T-helper 1 cell treated with Interleukin-12 subunit alpha and Interleukin-12 subunit beta and Interleukin-4 antibody, amounts not matched to agents 30 μg/mL and 1 μg/mL, for 36 hours (primary cell): ENCODE measurements around the gene BICD2.
A peak's percentile ranks its signal among the peaks of the same experiment; 100 is the strongest.

Experiments
- H3K27ac Mint-ChIP-seq: one replicate; pipeline ENCODE4 v1.8.0; 2021; ENCODE audit warnings: mild to moderate bottlenecking, mixed read lengths
- H3K27me3 Mint-ChIP-seq: one replicate; pipeline ENCODE4 v1.8.0; 2021; ENCODE audit warnings: low read depth, mixed read lengths
- H3K36me3 Mint-ChIP-seq: one replicate; pipeline ENCODE4 v1.8.0; 2021; ENCODE audit warnings: low read depth, mixed read lengths
- H3K4me1 Mint-ChIP-seq: one replicate; pipeline ENCODE4 v1.8.0; 2021; ENCODE audit warnings: low read depth, mixed read lengths
- H3K4me3 Mint-ChIP-seq: one replicate; pipeline ENCODE4 v1.8.0; 2021; ENCODE audit warnings: mild to moderate bottlenecking, moderate library complexity, mixed read lengths
- H3K9me3 Mint-ChIP-seq: one replicate; pipeline ENCODE4 v1.8.0; 2021; ENCODE audit warnings: mixed read lengths

The BICD2 gene

GRCh38 chr9:92720807-92721535 lies 43.7 kb downstream of the BICD2 start:
- peaks cover 14% of the 10 kb centered on the region for H3K36me3 Mint-ChIP-seq
- H3K27ac Mint-ChIP-seq: no peak overlapping the region
- H3K4me1 Mint-ChIP-seq: peaks cover 3% of the 10 kb centered on the region
- no peaks in the 10 kb centered on the region for H3K27me3 Mint-ChIP-seq
- H3K9me3 Mint-ChIP-seq: no peaks in the 10 kb centered on the region
- H3K4me3 Mint-ChIP-seq: no peak overlapping the region

GRCh38 chr9:92720209-92720765 lies 44.3 kb downstream of the BICD2 start:
- H3K27ac Mint-ChIP-seq: no peak overlapping the region
- H3K36me3 Mint-ChIP-seq: peaks cover 14% of the 10 kb centered on the region
- H3K4me1 Mint-ChIP-seq: peaks cover 3% of the 10 kb centered on the region
- H3K9me3 Mint-ChIP-seq: no peaks in the 10 kb centered on the region
- no peak overlapping the region for H3K4me3 Mint-ChIP-seq
- no peaks in the 10 kb centered on the region for H3K27me3 Mint-ChIP-seq

- H3K9me3 Mint-ChIP-seq: no peaks in the 10 kb centered on the region
- no peak overlapping the region for H3K27ac Mint-ChIP-seq
- no peaks in the 10 kb centered on the region for H3K27me3 Mint-ChIP-seq
- H3K36me3 Mint-ChIP-seq: peaks cover 14% of the 10 kb centered on the region
- no peak overlapping the region for H3K4me3 Mint-ChIP-seq
- peaks cover under 1% of the 10 kb centered on the region for H3K4me1 Mint-ChIP-seq
Measured at GRCh38 chr9:92719028-92719647, 45.5 kb downstream of the BICD2 start.

- no peak overlapping the region for H3K27ac Mint-ChIP-seq
- H3K4me1 Mint-ChIP-seq: peaks cover under 1% of the 10 kb centered on the region
- no peak overlapping the region for H3K4me3 Mint-ChIP-seq
- H3K9me3 Mint-ChIP-seq: no peaks in the 10 kb centered on the region
- H3K27me3 Mint-ChIP-seq: no peaks in the 10 kb centered on the region
- H3K36me3 Mint-ChIP-seq: peaks cover 17% of the 10 kb centered on the region
Measured at GRCh38 chr9:92718086-92719001, 46.3 kb downstream of the BICD2 start.

- no peak overlapping the region for H3K4me3 Mint-ChIP-seq
- no peaks in the 10 kb centered on the region for H3K9me3 Mint-ChIP-seq
- peaks cover 7% of the 10 kb centered on the region for H3K4me1 Mint-ChIP-seq
- no peak overlapping the region for H3K27ac Mint-ChIP-seq
- no peaks in the 10 kb centered on the region for H3K27me3 Mint-ChIP-seq
- H3K36me3 Mint-ChIP-seq: peaks cover 22% of the 10 kb centered on the region
Measured at GRCh38 chr9:92717201-92718085, 47.2 kb downstream of the BICD2 start.

- H3K27ac Mint-ChIP-seq: no peak overlapping the region
- H3K36me3 Mint-ChIP-seq: peaks cover 26% of the 10 kb centered on the region
- no peaks in the 10 kb centered on the region for H3K27me3 Mint-ChIP-seq
- peaks cover 15% of the 10 kb centered on the region for H3K4me1 Mint-ChIP-seq
- H3K9me3 Mint-ChIP-seq: no peaks in the 10 kb centered on the region
- no peak overlapping the region for H3K4me3 Mint-ChIP-seq
Measured at GRCh38 chr9:92716557-92716956, 48.1 kb downstream of the BICD2 start.

GRCh38 chr9:92715488-92716231 lies 49.0 kb downstream of the BICD2 start:
- H3K9me3 Mint-ChIP-seq: no peaks in the 10 kb centered on the region
- H3K36me3 Mint-ChIP-seq: peaks cover 29% of the 10 kb centered on the region

GRCh38 chr9:92714787-92715487 lies 49.7 kb downstream of the BICD2 start:
- Mint-ChIP-seq H3K9me3 (no peaks in the 10 kb centered on the region), H3K4me3 (no peak overlapping the region), H3K36me3 (peaks cover 24% of the 10 kb centered on the region)

More at GRCh38 chr9:92715488-92716231, 49.0 kb downstream of the BICD2 start:
- H3K4me1 Mint-ChIP-seq: peaks cover 21% of the 10 kb centered on the region
- no peaks in the 10 kb centered on the region for H3K27me3 Mint-ChIP-seq
- H3K4me3 Mint-ChIP-seq: no peak overlapping the region
- no peak overlapping the region for H3K27ac Mint-ChIP-seq

GRCh38 chr9:92714016-92714415 lies 50.6 kb downstream of the BICD2 start:
- H3K4me1 Mint-ChIP-seq: peaks cover 21% of the 10 kb centered on the region
- no peaks in the 10 kb centered on the region for H3K27me3 Mint-ChIP-seq
- peaks cover 23% of the 10 kb centered on the region for H3K36me3 Mint-ChIP-seq
- H3K4me3 Mint-ChIP-seq: no peak overlapping the region
- H3K9me3 Mint-ChIP-seq: no peaks in the 10 kb centered on the region
- no peak overlapping the region for H3K27ac Mint-ChIP-seq

More at GRCh38 chr9:92714787-92715487, 49.7 kb downstream of the BICD2 start:
- no peaks in the 10 kb centered on the region for H3K27me3 Mint-ChIP-seq
- H3K4me1 Mint-ChIP-seq: peaks cover 21% of the 10 kb centered on the region
- H3K27ac Mint-ChIP-seq: no peak overlapping the region

- Mint-ChIP-seq H3K9me3 (no peaks in the 10 kb centered on the region), H3K36me3 (peaks cover 23% of the 10 kb centered on the region), H3K27ac (peak overlapping the region; percentile 46), H3K27me3 (no peaks in the 10 kb centered on the region), H3K4me1 (peaks cover 21% of the 10 kb centered on the region), H3K4me3 (no peak overlapping the region)
Measured at GRCh38 chr9:92713528-92713927, 51.1 kb downstream of the BICD2 start.

GRCh38 chr9:92712767-92713166 lies 51.9 kb downstream of the BICD2 start:
- peaks cover 22% of the 10 kb centered on the region for H3K4me1 Mint-ChIP-seq
- peak overlapping the region; percentile 92 for H3K27ac Mint-ChIP-seq
- H3K4me3 Mint-ChIP-seq: peak overlapping the region; percentile 69
- H3K9me3 Mint-ChIP-seq: no peaks in the 10 kb centered on the region
- H3K36me3 Mint-ChIP-seq: peaks cover 23% of the 10 kb centered on the region
- no peaks in the 10 kb centered on the region for H3K27me3 Mint-ChIP-seq

- Mint-ChIP-seq H3K36me3 (peaks cover 23% of the 10 kb centered on the region), H3K27ac (peak overlapping the region; percentile 92), H3K4me3 (peak overlapping the region; percentile 69), H3K27me3 (no peaks in the 10 kb centered on the region), H3K9me3 (no peaks in the 10 kb centered on the region), H3K4me1 (peaks cover 27% of the 10 kb centered on the region)
Measured at GRCh38 chr9:92711844-92712243, 52.8 kb downstream of the BICD2 start.
